Measurements from ENCODE around the gene CACHD1.

The CACHD1 gene

GRCh38 chr1:64525116-64525686, 55.3 kb downstream of the CACHD1 start:
- no peak for DNase-seq

- no peak for DNase-seq
These were observed 56.4 kb downstream of the CACHD1 start for GRCh38 chr1:64526312-64526711.

GRCh38 chr1:64527165-64527564, 57.2 kb downstream of the CACHD1 start:
- DNase-seq, result no peak

DNA sequence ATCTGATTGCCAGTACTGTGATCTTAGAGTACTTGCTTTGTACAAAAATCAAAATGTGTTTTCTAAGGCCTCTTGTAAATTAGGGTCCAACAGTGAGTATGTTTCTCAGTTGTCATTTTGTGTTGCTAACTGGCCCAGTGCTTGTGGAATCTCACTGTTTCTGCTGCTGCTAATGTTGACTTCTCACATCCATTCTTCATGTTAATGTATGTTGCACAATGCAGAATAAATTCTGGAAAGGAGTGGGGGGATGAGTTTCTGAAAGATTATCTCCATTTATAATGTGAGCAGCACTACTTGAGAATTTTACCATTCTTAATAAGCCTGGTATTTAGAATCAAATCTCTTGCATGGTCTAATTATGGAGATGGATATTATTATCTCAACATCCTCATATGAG, 57.9 kb downstream of the CACHD1 start:
- DNase-seq, result no peak

GRCh38 chr1:64530969-64531692, 61.2 kb downstream of the CACHD1 start:
- DNase-seq, result no peak

GRCh38 chr1:64532646-64533045, 62.7 kb downstream of the CACHD1 start:
- no peak for DNase-seq

GRCh38 chr1:64535938-64536835, 66.3 kb downstream of the CACHD1 start:
- DNase-seq, result no peak

DNA sequence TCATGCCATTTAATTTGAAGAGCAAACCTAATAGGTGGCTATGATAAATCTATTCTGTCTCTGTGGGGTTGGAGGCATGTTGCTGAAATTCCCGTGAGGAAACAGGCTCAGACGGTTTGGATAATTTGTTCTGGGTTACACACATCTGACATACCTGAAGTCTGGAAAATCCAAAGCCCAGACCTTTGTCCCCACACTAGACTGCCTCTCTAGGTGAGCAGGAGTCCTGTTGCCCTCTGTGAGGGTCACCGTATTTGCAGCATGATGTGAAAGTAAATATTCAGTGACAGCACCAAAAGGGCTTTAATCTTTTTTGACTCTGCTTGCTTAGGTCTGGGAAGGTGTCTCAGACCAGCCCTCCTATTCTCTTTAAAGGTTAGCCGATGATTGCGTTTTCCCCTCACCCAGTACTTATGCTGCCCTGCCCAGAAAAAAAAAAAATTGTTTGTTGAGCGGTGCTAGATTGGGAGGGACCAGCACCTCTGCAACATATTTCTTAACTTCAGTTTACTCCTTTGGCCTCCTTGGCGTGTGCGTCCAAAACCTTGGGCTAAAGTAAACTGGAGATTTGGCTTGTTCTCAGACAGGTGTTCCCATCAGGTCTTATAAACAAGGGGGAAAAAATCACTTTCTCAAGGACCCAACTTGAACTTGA, 67.0 kb downstream of the CACHD1 start:
- DNase-seq, result no peak

GRCh38 chr1:64537942-64538341, 68.0 kb downstream of the CACHD1 start:
- no peak for DNase-seq

DNA sequence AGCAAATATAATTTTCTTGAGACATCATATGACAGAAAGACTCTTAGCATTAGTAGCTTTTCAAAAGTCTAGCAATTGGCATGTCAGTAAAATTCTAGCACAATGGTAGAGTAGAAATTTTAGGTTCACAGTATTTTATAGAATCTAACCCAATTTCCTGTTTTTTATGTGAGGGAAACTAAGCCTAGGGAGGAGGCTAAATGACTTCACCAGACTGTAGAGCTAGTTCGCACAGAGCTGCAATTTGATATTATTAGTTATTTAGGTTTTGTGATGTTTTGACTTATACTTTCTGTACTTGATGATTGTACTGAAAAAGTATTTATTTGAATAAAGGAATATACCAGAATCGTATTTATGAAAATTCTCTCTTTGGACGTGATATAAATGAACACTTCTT, 68.5 kb downstream of the CACHD1 start:
- no peak for DNase-seq

GRCh38 chr1:64539289-64539688, 69.4 kb downstream of the CACHD1 start:
- DNase-seq, result no peak

DNA sequence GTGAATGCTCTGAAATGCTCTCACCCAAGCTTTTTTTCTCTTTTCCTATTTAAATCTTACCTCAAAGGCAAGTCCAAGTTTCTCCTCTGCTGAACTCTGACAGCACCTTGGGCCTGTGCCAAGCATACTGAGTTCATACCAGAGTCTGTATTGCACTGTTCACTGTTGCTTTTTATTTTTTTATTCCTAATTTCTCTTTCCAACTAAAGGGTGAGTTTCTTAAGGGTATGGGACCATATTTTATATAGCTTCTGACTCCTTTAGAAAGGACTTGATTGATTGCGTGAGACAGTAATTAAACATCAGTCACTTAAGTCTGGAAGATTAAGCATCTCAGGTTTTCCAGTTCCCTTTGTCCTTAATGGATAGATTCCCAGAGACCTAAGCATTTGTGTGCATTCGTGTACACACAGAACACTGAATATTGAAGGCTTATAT, 69.9 kb downstream of the CACHD1 start:
- DNase-seq, result no peak

GRCh38 chr1:64540265-64540791, 70.4 kb downstream of the CACHD1 start:
- no peak for DNase-seq

DNA sequence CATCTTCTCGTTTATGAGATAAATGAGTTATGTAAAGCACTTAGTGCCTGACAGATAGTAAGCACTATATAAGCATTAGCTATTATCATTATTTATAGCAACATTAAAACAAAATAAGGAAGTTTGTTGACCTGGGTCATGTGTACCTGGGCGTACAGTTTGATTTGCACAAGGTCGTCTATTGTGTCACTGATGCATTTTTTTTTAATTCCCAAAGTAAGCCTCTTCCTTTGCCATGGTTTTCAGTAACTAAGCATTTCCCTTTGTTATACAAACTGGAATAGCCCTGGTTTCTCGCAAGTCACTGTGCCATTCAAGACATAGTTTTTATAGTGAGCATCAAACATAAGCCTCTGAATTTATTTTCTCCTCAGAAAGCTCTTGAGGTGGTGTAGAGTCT, 72.2 kb downstream of the CACHD1 start:
- no peak for DNase-seq

DNA sequence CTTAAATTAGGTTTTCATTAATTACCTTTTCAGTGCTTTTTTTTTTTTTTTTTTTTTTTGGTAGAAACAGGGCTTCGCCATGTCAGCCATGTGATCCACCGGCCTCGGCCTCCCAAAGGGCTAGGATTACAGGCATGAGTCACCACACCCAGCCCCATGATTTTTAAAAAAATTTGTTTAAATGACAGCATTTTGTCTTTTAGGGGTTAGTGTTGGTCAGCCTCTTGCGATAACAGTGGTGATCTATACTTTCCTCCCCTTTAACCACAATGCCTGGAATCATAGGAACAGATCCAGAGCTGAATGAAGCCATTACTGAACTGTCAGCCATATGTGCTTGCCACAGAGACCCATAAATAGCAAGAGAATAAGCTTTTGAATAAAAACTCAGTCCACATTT, 73.9 kb downstream of the CACHD1 start:
- DNase-seq, result no peak

DNA sequence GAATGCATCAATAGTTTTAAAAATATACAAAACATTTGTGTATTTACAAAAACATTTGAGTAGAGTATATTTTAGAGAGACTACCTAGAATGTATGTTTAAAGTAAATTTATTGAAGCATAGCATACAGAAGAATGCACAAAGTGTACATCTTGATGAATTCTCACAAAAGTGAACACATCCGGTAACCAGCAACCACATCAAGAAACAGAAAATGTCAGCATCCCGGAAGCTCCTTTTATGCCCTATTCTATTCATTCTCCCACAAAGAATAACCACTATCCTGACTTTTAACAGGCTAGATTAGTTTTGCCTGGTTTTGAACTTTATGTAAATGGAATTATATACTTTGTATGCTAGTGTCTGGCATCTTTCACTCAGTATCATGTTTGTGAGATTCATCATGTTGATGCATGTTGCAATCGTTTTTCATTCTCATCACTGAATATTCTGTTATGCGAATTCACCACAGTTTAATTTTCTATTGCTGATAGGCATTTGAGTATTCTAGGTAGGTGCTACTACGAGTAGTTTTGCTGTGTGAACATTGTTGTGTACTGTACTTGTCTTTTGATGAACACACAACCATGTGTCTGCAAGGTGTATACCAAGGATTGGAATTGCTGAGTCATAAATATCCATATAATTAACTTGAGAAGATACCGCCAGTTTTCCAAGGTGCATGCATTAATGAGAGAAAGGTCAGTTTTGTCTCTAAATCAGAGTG, 75.4 kb downstream of the CACHD1 start:
- no peak for DNase-seq

- DNase-seq, result no peak
These were observed 76.1 kb downstream of the CACHD1 start for GRCh38 chr1:64546013-64546412.

DNA sequence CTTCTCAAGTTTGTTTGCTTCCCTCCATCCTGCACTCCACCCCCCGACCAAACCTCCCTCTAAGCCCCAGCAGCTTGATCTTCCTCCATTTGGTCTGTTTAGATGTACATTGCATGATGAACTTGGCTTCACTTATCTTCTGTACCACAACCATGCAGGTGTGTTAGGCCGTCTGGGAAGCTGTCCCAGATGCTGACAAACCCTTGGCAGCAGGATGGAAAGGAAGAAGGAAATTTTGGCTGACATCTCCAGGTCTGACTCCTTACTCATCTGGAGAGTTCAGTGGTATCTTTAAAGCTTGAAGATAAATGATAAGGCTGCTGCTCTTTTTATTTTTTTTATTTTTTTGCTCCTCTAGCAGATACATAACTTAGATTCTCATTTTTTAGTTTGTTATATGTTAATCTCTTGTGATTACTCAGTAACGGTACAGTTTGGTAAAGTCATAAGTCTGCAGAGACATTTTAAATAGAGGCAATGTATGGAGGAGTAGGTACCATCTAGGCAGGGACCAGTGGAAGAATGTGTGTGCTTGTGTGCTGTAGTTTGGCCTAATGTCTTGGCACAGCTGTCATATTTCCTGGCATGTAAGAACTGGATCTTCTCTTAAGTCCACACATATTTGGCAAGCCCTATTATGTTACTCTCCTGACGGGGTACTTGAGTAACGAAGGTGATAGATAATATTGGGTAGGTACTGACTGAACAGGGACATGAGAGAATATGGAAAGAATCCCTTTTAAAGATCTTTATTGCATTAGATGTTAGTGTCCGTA, 79.7 kb downstream of the CACHD1 start:
- DNase-seq, result no peak

GRCh38 chr1:64550510-64550909, 80.6 kb downstream of the CACHD1 start:
- no peak for DNase-seq

- no peak for DNase-seq
These were observed 81.1 kb downstream of the CACHD1 start for GRCh38 chr1:64550946-64551605.

GRCh38 chr1:64553285-64553684, 83.4 kb downstream of the CACHD1 start:
- DNase-seq, result no peak
